Measurements from ENCODE around the gene CD207. TPM values are rescaled to one million over a fixed set of nuclear protein-coding genes. Genes with fewer than 3 reads are reported as not detected.
"Not testable (repeated sequence)": the region's sequence is repeated elsewhere in the genome, so short reads cannot be mapped to it uniquely, and the experiment has no call there.

CD207 gene
- total RNA-seq (2014; rRNA removed; shearing (Covaris generic)) = not detected in 2 replicates

- Histone ChIP-seq H3K36me3 (replicated peaks; ENCODE audit: control insufficient read depth, insufficient read depth, low read length) (no peaks in the 10 kb centered on the region), H3K27me3 (ENCODE audit: control insufficient read depth, insufficient read depth, low read length) (peaks cover 2% of the 10 kb centered on the region), H3K4me3 (ENCODE audit: insufficient read depth, low read depth, low read length) (no peak within 1 kb of the TSS)
- DNase-seq = no peak
Measured at GRCh38 chr2:70835643-70836042, at the start of gene CD207. Gene CD207 (minus strand): TSS chr2:70835816. CDS start chr2:70835776, 40 bp downstream.

GRCh38 chr2:70878543-70878942, 42.9 kb upstream of the CD207 start:
- peaks cover 38% of the 10 kb centered on the region for H3K27me3 ChIP-seq (ENCODE audit: control insufficient read depth, insufficient read depth, low read length)
- H3K36me3 ChIP-seq (replicated peaks; ENCODE audit: control insufficient read depth, insufficient read depth, low read length); DNase-seq; H3K4me3 ChIP-seq (ENCODE audit: insufficient read depth, low read depth, low read length): not testable (repeated sequence)

- H3K27me3 ChIP-seq (ENCODE audit: control insufficient read depth, insufficient read depth, low read length) = peaks cover 40% of the 10 kb centered on the region
- not testable (repeated sequence) for DNase-seq; H3K4me3 ChIP-seq (ENCODE audit: insufficient read depth, low read depth, low read length); H3K36me3 ChIP-seq (replicated peaks; ENCODE audit: control insufficient read depth, insufficient read depth, low read length)
Measured at GRCh38 chr2:70876138-70876537, 40.5 kb upstream of the CD207 start.

GRCh38 chr2:70873541-70873940, 37.9 kb upstream of the CD207 start:
- H3K27me3 ChIP-seq (ENCODE audit: control insufficient read depth, insufficient read depth, low read length) = peaks cover 41% of the 10 kb centered on the region
- DNase-seq = no peak
- H3K36me3 ChIP-seq (replicated peaks; ENCODE audit: control insufficient read depth, insufficient read depth, low read length) = no peaks in the 10 kb centered on the region
- H3K4me3 ChIP-seq (ENCODE audit: insufficient read depth, low read depth, low read length) = no peak overlapping the region

- Histone ChIP-seq H3K27me3 (ENCODE audit: control insufficient read depth, insufficient read depth, low read length) (peaks cover 38% of the 10 kb centered on the region), H3K4me3 (ENCODE audit: insufficient read depth, low read depth, low read length) (no peak overlapping the region), H3K36me3 (replicated peaks; ENCODE audit: control insufficient read depth, insufficient read depth, low read length) (no peaks in the 10 kb centered on the region)
- peak; percentile 92 for DNase-seq
Measured at GRCh38 chr2:70871398-70872211, 36.0 kb upstream of the CD207 start.

GRCh38 chr2:70870790-70871189, 35.2 kb upstream of the CD207 start:
- no peak overlapping the region for H3K4me3 ChIP-seq (ENCODE audit: insufficient read depth, low read depth, low read length)
- H3K36me3 ChIP-seq (replicated peaks; ENCODE audit: control insufficient read depth, insufficient read depth, low read length) = no peaks in the 10 kb centered on the region
- DNase-seq = no peak
- H3K27me3 ChIP-seq (ENCODE audit: control insufficient read depth, insufficient read depth, low read length) = peaks cover 31% of the 10 kb centered on the region

GRCh38 chr2:70868970-70869369, 33.4 kb upstream of the CD207 start:
- DNase-seq = no peak
- H3K4me3 ChIP-seq (ENCODE audit: insufficient read depth, low read depth, low read length) = no peak overlapping the region
- no peaks in the 10 kb centered on the region for H3K36me3 ChIP-seq (replicated peaks; ENCODE audit: control insufficient read depth, insufficient read depth, low read length)
- peaks cover 25% of the 10 kb centered on the region for H3K27me3 ChIP-seq (ENCODE audit: control insufficient read depth, insufficient read depth, low read length)

- no peak overlapping the region for H3K4me3 ChIP-seq (ENCODE audit: insufficient read depth, low read depth, low read length)
- DNase-seq = peak; percentile 85
- H3K36me3 ChIP-seq (replicated peaks; ENCODE audit: control insufficient read depth, insufficient read depth, low read length) = no peaks in the 10 kb centered on the region
- H3K27me3 ChIP-seq (ENCODE audit: control insufficient read depth, insufficient read depth, low read length) = peaks cover 27% of the 10 kb centered on the region
Measured at GRCh38 chr2:70861777-70862625, 26.4 kb upstream of the CD207 start.

- DNase-seq = no peak
- Histone ChIP-seq H3K4me3 (ENCODE audit: insufficient read depth, low read depth, low read length) (no peak overlapping the region), H3K27me3 (ENCODE audit: control insufficient read depth, insufficient read depth, low read length) (peaks cover 10% of the 10 kb centered on the region), H3K36me3 (replicated peaks; ENCODE audit: control insufficient read depth, insufficient read depth, low read length) (no peaks in the 10 kb centered on the region)
Measured at GRCh38 chr2:70855667-70856066, 20.1 kb upstream of the CD207 start.

- peaks cover 3% of the 10 kb centered on the region; the same call in 1 of the 2 replicates for H3K27me3 ChIP-seq (ENCODE audit: control insufficient read depth, insufficient read depth, low read length)
- H3K4me3 ChIP-seq (ENCODE audit: insufficient read depth, low read depth, low read length) = no peak overlapping the region
- no peaks in the 10 kb centered on the region for H3K36me3 ChIP-seq (replicated peaks; ENCODE audit: control insufficient read depth, insufficient read depth, low read length)
- DNase-seq = no peak
Measured at GRCh38 chr2:70854411-70854810, 18.8 kb upstream of the CD207 start.

- no peak for DNase-seq
- Histone ChIP-seq H3K36me3 (replicated peaks; ENCODE audit: control insufficient read depth, insufficient read depth, low read length) (no peaks in the 10 kb centered on the region), H3K4me3 (ENCODE audit: insufficient read depth, low read depth, low read length) (no peak overlapping the region)
Measured at GRCh38 chr2:70852824-70853223, 17.2 kb upstream of the CD207 start.

GRCh38 chr2:70851704-70852103, 16.1 kb upstream of the CD207 start:
- H3K27me3 ChIP-seq (ENCODE audit: control insufficient read depth, insufficient read depth, low read length) = no peaks in the 10 kb centered on the region
- no peaks in the 10 kb centered on the region for H3K36me3 ChIP-seq (replicated peaks; ENCODE audit: control insufficient read depth, insufficient read depth, low read length)
- no peak for DNase-seq
- H3K4me3 ChIP-seq (ENCODE audit: insufficient read depth, low read depth, low read length) = no peak overlapping the region

More at GRCh38 chr2:70852824-70853223, 17.2 kb upstream of the CD207 start:
- H3K27me3 ChIP-seq (ENCODE audit: control insufficient read depth, insufficient read depth, low read length) = no peaks in the 10 kb centered on the region; the same call in 1 of the 2 replicates

GRCh38 chr2:70850925-70851324, 15.3 kb upstream of the CD207 start:
- Histone ChIP-seq H3K4me3 (ENCODE audit: insufficient read depth, low read depth, low read length) (no peak overlapping the region), H3K27me3 (ENCODE audit: control insufficient read depth, insufficient read depth, low read length) (no peaks in the 10 kb centered on the region)
- no peak for DNase-seq

GRCh38 chr2:70842401-70842800, 6.8 kb upstream of the CD207 start:
- Histone ChIP-seq H3K4me3 (ENCODE audit: insufficient read depth, low read depth, low read length) (no peak overlapping the region), H3K36me3 (replicated peaks; ENCODE audit: control insufficient read depth, insufficient read depth, low read length) (no peaks in the 10 kb centered on the region), H3K27me3 (ENCODE audit: control insufficient read depth, insufficient read depth, low read length) (no peaks in the 10 kb centered on the region; the same call in 1 of the 2 replicates)
- no peak for DNase-seq

More at GRCh38 chr2:70850925-70851324, 15.3 kb upstream of the CD207 start:
- H3K36me3 ChIP-seq (replicated peaks; ENCODE audit: control insufficient read depth, insufficient read depth, low read length) = no peaks in the 10 kb centered on the region
